ENCODE results near the gene RHOC.
A peak's percentile ranks its signal among the peaks of the same experiment; 100 is the strongest.

RHOC gene

GRCh38 chr1:112700290-112701226 lies 6.4 kb downstream of the RHOC start:
- DNase-seq = peak; percentile 66 to 85

- no peak for DNase-seq
These were observed 7.3 kb downstream of the RHOC start for GRCh38 chr1:112699425-112700144.

GRCh38 chr1:112698366-112699310 lies 8.3 kb downstream of the RHOC start:
- peak; percentile 39 to 83 for DNase-seq

GRCh38 chr1:112697781-112698201 lies 9.1 kb downstream of the RHOC start:
- no peak for DNase-seq

GRCh38 chr1:112696578-112697314 lies 10.2 kb downstream of the RHOC start:
- DNase-seq = no peak

GRCh38 chr1:112695276-112695675 lies 11.7 kb downstream of the RHOC start:
- no peak for DNase-seq

GRCh38 chr1:112694363-112694929 lies 12.5 kb downstream of the RHOC start:
- DNase-seq = no peak

GRCh38 chr1:112693821-112694220 lies 13.1 kb downstream of the RHOC start:
- DNase-seq = no peak

GRCh38 chr1:112692681-112693080 lies 14.2 kb downstream of the RHOC start:
- DNase-seq = no peak

- DNase-seq = no peak
These were observed 17.1 kb downstream of the RHOC start for GRCh38 chr1:112689842-112690237.

GRCh38 chr1:112689196-112689841 lies 17.6 kb downstream of the RHOC start:
- no peak for DNase-seq

GRCh38 chr1:112688781-112689193 lies 18.1 kb downstream of the RHOC start:
- DNase-seq = no peak

- no peak for DNase-seq
These were observed 19.0 kb downstream of the RHOC start for GRCh38 chr1:112687785-112688496.

GRCh38 chr1:112687361-112687760 lies 19.6 kb downstream of the RHOC start:
- no peak for DNase-seq

GRCh38 chr1:112686835-112687234 lies 20.1 kb downstream of the RHOC start:
- DNase-seq = no peak

- DNase-seq = no peak
These were observed 20.5 kb downstream of the RHOC start for GRCh38 chr1:112686417-112686816.

- DNase-seq = no peak
These were observed 21.0 kb downstream of the RHOC start for GRCh38 chr1:112685913-112686312.

- DNase-seq = no peak
These were observed 28.3 kb downstream of the RHOC start for GRCh38 chr1:112678605-112679004.

- no peak for DNase-seq
These were observed 29.4 kb downstream of the RHOC start for GRCh38 chr1:112677501-112677900.

- DNase-seq = no peak
These were observed 30.4 kb downstream of the RHOC start for GRCh38 chr1:112676543-112676942.

Measured in SHP77 (cell line).